Lower lobe of right lung (tissue), 2 donors: Measurements from ENCODE around the gene RPA3. TPM values are rescaled to one million over a fixed set of nuclear protein-coding genes. Genes with fewer than 3 reads are reported as not detected.

ENCODE experiments used
- ATAC-seq, 2 donors: fragments of 200-7000 bp; cut with Tn5 transposase; one replicate each; pipeline ENCODE4 v1.9.1; 2020 to 2022; ENCODE audit warnings: mild to moderate bottlenecking in 2 of 2, moderate library complexity in 2 of 2
- DNase-seq: peaks from one replicate; pipeline ENCODE4 v3.0.0-alpha.2; 2020
- H3K27ac ChIP-seq: fragments of 200-600 bp; one replicate; pipeline ENCODE4 v1.8.0; 2022
- H3K27me3 ChIP-seq: fragments of 200-600 bp; one replicate; pipeline ENCODE4 v1.8.0; 2022; ENCODE audit warnings: low read depth
- H3K36me3 ChIP-seq: fragments of 200-600 bp; one replicate; pipeline ENCODE4 v1.8.0; 2022; ENCODE audit warnings: mild to moderate bottlenecking
- H3K4me1 ChIP-seq: fragments of 200-600 bp; one replicate; pipeline ENCODE4 v1.8.0; 2022
- H3K4me3 ChIP-seq: fragments of 200-600 bp; one replicate; pipeline ENCODE4 v1.8.0; 2022; ENCODE audit warnings: mild to moderate bottlenecking
- H3K9me3 ChIP-seq: fragments of 200-600 bp; one replicate; pipeline ENCODE4 v1.8.0; 2022
- CTCF ChIP-seq: fragments of 200-600 bp; IDR thresholded peaks from one replicate; pipeline ENCODE4 v1.8.0; 2022; ENCODE audit warnings: antibody characterized with exemption, mild to moderate bottlenecking
- intact Hi-C: fragments of 100-400 bp; cut with DNase I; formaldehyde crosslinking; loops from one replicate; pipeline ENCODE4 v1.11.0; 2022
- total RNA-seq: library from RNA; stranded (reverse); fragmentation: NEBNext Ultra II Directional; extraction: Animal tissue kit (Norgen Biotek cat#: 25700); gene quantifications from one replicate; pipeline ENCODE4 v1.2.1, GENCODE V29; 2021
- donor health status: DM: no; HTN: yes; CAD: no; lungs with severe emphysema.

Gene RPA3
- total RNA-seq, 1 donor from 2014 or later: 27.4 TPM

GRCh38 chr7:7713730-7714129, 4.7 kb downstream of the RPA3 start:
- H3K27me3 ChIP-seq: no peaks in the 10 kb centered on the region
- DNase-seq (no peak), ATAC-seq (no peak)
- TF ChIP-seq CTCF: no peak
- intact Hi-C loops: no loop called here
- no peak overlapping the region for H3K27ac ChIP-seq
- no peaks in the 10 kb centered on the region for H3K9me3 ChIP-seq
- H3K36me3 ChIP-seq: no peaks in the 10 kb centered on the region
- H3K4me3 ChIP-seq: no peak overlapping the region
- no peaks in the 10 kb centered on the region for H3K4me1 ChIP-seq

- no peak overlapping the region for H3K4me3 ChIP-seq
- H3K9me3 ChIP-seq: no peaks in the 10 kb centered on the region
- no peak for DNase-seq
- no peaks in the 10 kb centered on the region for H3K27me3 ChIP-seq
- intact Hi-C loops: no loop called here
- peaks cover 6% of the 10 kb centered on the region for H3K4me1 ChIP-seq
- TF ChIP-seq CTCF: no peak
- ATAC-seq: no peak
- no peaks in the 10 kb centered on the region for H3K36me3 ChIP-seq
- H3K27ac ChIP-seq: no peak overlapping the region
Observed at GRCh38 chr7:7710469-7710868, 7.9 kb downstream of the RPA3 start.

GRCh38 chr7:7709291-7709690, 9.1 kb downstream of the RPA3 start:
- no peaks in the 10 kb centered on the region for H3K36me3 ChIP-seq
- ATAC-seq: no peak
- intact Hi-C loops: no loop called here
- H3K4me1 ChIP-seq: peaks cover 9% of the 10 kb centered on the region
- no peak for TF ChIP-seq CTCF
- H3K27me3 ChIP-seq: no peaks in the 10 kb centered on the region
- H3K9me3 ChIP-seq: no peaks in the 10 kb centered on the region
- DNase-seq: no peak
- H3K27ac ChIP-seq: no peak overlapping the region
- H3K4me3 ChIP-seq: no peak overlapping the region

- Histone ChIP-seq H3K4me1 (peaks cover 9% of the 10 kb centered on the region), H3K4me3 (no peak overlapping the region), H3K27me3 (no peaks in the 10 kb centered on the region), H3K27ac (no peak overlapping the region), H3K9me3 (no peaks in the 10 kb centered on the region), H3K36me3 (no peaks in the 10 kb centered on the region)
- DNase-seq (no peak), ATAC-seq (no peak)
- no peak for TF ChIP-seq CTCF
- intact Hi-C loops: no loop called here
Observed at GRCh38 chr7:7707806-7708205, 10.6 kb downstream of the RPA3 start.

- no peak overlapping the region for H3K27ac ChIP-seq
- DNase-seq: no peak
- TF ChIP-seq CTCF: no peak
- intact Hi-C loops: no loop called here
- H3K9me3 ChIP-seq: no peaks in the 10 kb centered on the region
- H3K36me3 ChIP-seq: no peaks in the 10 kb centered on the region
- ATAC-seq: no peak
- peaks cover 9% of the 10 kb centered on the region for H3K4me1 ChIP-seq
- H3K4me3 ChIP-seq: no peak overlapping the region
- H3K27me3 ChIP-seq: no peaks in the 10 kb centered on the region
Observed at GRCh38 chr7:7707246-7707645, 11.2 kb downstream of the RPA3 start.
